NT2/D1 (cell line): ENCODE data around the gene RASAL2.
A peak's percentile ranks its signal among the peaks of the same experiment; 100 is the strongest.

Experiments
- DNase-seq: peaks from one replicate; pipeline ENCODE4 v3.0.0-alpha.2; 2011; ENCODE audit warnings: low read depth, low spot score
- H3K27me3 ChIP-seq: 2 replicates; pipeline ENCODE4 v1.6.0; 2011; ENCODE audit warnings: mild to moderate bottlenecking; ENCODE audit not compliant: insufficient read length, insufficient read depth
- H3K36me3 ChIP-seq: 2 replicates; pipeline ENCODE4 v1.6.1; 2011; ENCODE audit warnings: mild to moderate bottlenecking, low read length, mixed read lengths; ENCODE audit not compliant: insufficient read depth, insufficient read length
- H3K4me1 ChIP-seq: 2 replicates; pipeline ENCODE4 v1.5.1; 2011; ENCODE audit not compliant: insufficient read depth, insufficient read length
- H3K4me3 ChIP-seq: 2 replicates; pipeline ENCODE4 v1.5.1; 2011; ENCODE audit warnings: low read depth; ENCODE audit not compliant: insufficient read length
- H3K9ac ChIP-seq: 2 replicates; pipeline ENCODE4 v1.6.0; 2011; ENCODE audit warnings: low read depth; ENCODE audit not compliant: insufficient read length
- H3K9me3 ChIP-seq: 2 replicates; pipeline ENCODE4 v1.5.1; 2011; ENCODE audit warnings: mild to moderate bottlenecking, low read length; ENCODE audit not compliant: insufficient read depth
- SUZ12 ChIP-seq: IDR thresholded peaks from 2 replicates; pipeline ENCODE4 v1.6.1; 2011; ENCODE audit not compliant: insufficient read length, insufficient read depth; ENCODE audit errors: extremely low read depth
- YY1 ChIP-seq: IDR thresholded peaks from 2 replicates; pipeline ENCODE4 v1.6.1; 2011; ENCODE audit not compliant: insufficient read length, insufficient read depth
- ZNF274 ChIP-seq: IDR thresholded peaks from 2 replicates; pipeline ENCODE4 v1.6.1; 2011; ENCODE audit warnings: mild to moderate bottlenecking, low read depth, low read length

RASAL2 gene

DNA sequence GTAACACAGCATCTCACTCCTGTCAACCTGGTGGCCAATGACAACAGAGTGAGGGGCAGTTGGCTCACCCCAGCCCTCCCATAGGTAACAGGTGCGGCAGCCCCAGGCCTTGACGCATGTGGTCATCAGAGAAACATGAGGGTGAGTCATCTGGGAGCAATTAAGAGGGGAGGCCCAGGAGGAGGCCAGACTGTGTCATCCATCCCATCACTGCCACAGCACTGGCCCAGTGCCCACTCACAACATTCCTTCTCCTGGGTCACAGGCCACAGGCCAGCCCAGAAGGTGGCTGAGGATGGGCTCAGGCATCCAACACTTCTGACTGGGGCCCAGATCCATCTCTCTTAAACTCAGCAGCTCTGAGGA, 436.1 kb downstream of the RASAL2 start:
- H3K27me3 ChIP-seq = no peaks in the 10 kb centered on the region
- H3K9ac ChIP-seq = no peak overlapping the region
- TF ChIP-seq ZNF274 (no peak), SUZ12 (no peak), YY1 (no peak)
- H3K4me1 ChIP-seq = peaks cover 10% of the 10 kb centered on the region
- H3K9me3 ChIP-seq = no peaks in the 10 kb centered on the region
- no peaks in the 10 kb centered on the region for H3K36me3 ChIP-seq
- DNase-seq = no peak
- no peak overlapping the region for H3K4me3 ChIP-seq

DNA sequence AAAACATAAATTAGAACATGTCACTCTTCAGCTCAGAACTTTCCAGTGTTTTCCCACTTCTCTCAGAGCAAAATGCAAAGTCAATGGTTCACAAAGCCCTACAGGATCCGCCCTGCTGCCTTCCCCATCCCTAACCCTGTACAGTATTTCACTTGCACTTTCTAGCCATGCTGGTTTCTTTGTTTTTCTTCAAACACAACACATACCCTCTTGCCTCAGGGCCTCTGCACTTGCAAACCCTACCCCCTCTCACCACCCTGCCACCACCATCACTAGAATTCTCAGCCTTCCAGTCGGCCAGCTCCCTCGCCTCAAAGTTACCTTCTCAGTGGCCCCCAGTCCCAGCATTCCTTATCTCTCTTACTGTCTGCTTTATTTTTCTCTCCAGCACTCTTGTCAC, 436.6 kb downstream of the RASAL2 start:
- no peak for DNase-seq
- Histone ChIP-seq H3K9ac (no peak overlapping the region), H3K9me3 (no peaks in the 10 kb centered on the region), H3K4me3 (no peak overlapping the region), H3K36me3 (no peaks in the 10 kb centered on the region), H3K4me1 (peaks cover 10% of the 10 kb centered on the region), H3K27me3 (no peaks in the 10 kb centered on the region)
- TF ChIP-seq ZNF274 (no peak), YY1 (no peak), SUZ12 (no peak)

DNA sequence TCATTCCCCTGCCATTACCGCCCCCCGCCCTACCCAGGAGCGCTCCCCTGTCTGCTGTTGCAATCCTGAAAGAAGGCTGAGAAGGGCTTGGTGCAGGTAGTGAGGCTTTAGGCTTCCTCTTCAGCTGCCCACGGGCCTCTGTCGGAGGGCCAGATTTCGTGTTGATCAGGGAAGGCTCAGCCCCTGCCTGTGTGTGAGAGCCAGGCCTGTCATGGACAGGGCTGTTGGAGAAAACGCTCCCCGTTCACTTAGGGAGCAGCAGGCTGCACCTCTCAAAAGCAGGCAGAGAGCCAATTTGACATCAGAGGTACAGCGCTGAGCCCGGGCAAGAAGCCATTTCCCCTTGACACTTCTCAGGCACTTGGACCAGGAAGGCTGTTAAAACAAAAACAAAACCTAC, 438.0 kb downstream of the RASAL2 start:
- Histone ChIP-seq H3K36me3 (no peaks in the 10 kb centered on the region), H3K9me3 (no peaks in the 10 kb centered on the region), H3K4me3 (no peak overlapping the region), H3K9ac (no peak overlapping the region), H3K4me1 (peaks cover 12% of the 10 kb centered on the region), H3K27me3 (no peaks in the 10 kb centered on the region)
- no peak for DNase-seq
- TF ChIP-seq SUZ12 = no peak

DNA sequence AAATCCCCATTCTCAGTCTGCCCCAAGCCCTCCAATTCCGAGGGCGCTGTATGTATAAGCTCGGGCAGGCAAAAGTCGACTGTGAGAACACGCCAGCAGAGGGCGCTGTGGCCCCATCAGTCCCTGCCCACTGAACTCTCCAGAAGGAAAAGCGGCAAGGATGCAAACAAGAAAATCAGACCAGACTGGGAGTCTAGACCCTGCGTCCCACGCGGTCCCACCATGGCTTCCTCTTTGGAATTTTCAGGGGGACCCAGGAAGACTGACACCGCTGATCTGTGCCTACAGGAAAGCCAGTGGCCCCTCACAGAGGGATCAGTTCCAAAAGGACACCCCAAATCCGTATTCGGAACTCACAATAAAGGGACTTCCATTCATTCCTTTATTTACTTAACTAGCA, 438.5 kb downstream of the RASAL2 start:
- Histone ChIP-seq H3K27me3 (no peaks in the 10 kb centered on the region), H3K4me1 (peaks cover 17% of the 10 kb centered on the region), H3K36me3 (no peaks in the 10 kb centered on the region), H3K9me3 (no peaks in the 10 kb centered on the region), H3K4me3 (no peak overlapping the region), H3K9ac (peak overlapping the region; percentile 28)
- TF ChIP-seq SUZ12 (no peak), ZNF274 (no peak), YY1 (no peak)
- peak; percentile 82 for DNase-seq

DNA sequence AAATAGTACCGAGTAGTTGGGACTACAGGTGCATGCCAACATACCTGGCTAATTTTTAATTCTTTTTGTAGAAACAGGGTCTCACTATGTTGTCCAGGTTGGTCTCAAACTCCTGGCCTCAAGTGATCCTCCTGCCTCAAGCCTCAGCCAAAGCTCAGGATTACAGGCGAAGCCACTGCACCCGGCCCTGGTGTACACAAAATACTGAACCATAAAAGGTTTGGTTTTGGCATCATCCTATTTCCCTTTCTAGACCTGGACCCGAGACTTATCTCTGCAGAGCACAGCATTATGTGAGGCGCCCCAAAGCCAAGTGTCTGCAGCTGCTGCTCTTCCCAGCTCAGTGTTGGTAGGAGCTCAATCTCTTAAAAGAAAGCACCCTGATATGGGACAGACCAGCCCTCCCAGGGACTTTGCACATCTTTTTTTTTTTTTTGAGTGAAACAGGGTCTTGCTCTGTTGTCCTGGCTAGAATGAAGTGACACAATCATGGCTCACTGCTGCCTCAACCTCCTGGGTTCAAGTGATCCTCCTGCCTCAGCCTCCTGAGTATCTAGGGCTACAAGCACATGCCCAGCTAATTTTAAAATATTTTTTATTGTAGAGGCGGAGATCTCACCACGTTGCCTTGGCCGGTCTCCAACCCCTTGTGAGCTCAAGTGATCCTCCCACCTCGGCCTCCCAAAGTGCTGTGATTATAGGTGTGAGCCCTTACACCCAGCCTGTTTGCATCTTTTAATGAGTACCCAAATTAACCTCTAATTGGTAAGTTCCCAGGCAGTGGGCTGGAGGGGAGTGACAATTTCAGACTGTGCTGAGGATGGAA, 439.4 kb downstream of the RASAL2 start:
- Histone ChIP-seq H3K9ac (no peak overlapping the region), H3K4me3 (no peak overlapping the region), H3K4me1 (peaks cover 19% of the 10 kb centered on the region), H3K9me3 (no peaks in the 10 kb centered on the region), H3K27me3 (no peaks in the 10 kb centered on the region), H3K36me3 (no peaks in the 10 kb centered on the region)
- TF ChIP-seq YY1 (no peak), SUZ12 (no peak), ZNF274 (no peak)
- no peak for DNase-seq
